Smooth muscle cell of the pulmonary artery (primary cell): Measurements from ENCODE around the gene TSPY2. TPM values are rescaled to one million over a fixed set of nuclear protein-coding genes. Genes with fewer than 3 reads are reported as not detected.

Source experiments
- total RNA-seq: library from RNA; depleted of rRNA; stranded (reverse); fragments of >200 nt; gene quantifications from 2 replicates; pipeline ENCODE4 v1.2.3, GENCODE V29; 2014

Gene TSPY2
- total RNA-seq: not detected in 2 replicates

GRCh38 chrY:6245923-6246322, at the start of gene TSPY2:
Gene TSPY2, plus strand, starts transcription at chrY:6246223. Its CDS starts 46 bp downstream, at chrY:6246269.

